ENCODE measurements around the gene NRCAM.

GRCh38 chr7:108360058-108360800 is 96.0 kb downstream of the NRCAM start:
- TF ChIP-seq ESRRG (CRISPR knock-in tag; IDR thresholded peaks at IDR 0.05) (no peak), ARNTL (CRISPR knock-in tag; IDR thresholded peaks at IDR 0.05; ENCODE audit: borderline replicate concordance, low read depth) (no peak), TCF4 (CRISPR knock-in tag; IDR thresholded peaks at IDR 0.05; ENCODE audit: borderline replicate concordance) (no peak), ZFP30 (CRISPR knock-in tag; IDR thresholded peaks at IDR 0.05) (no peak), ZC3H10 (CRISPR knock-in tag; IDR thresholded peaks at IDR 0.05) (no peak), POU6F1 (CRISPR knock-in tag; IDR thresholded peaks at IDR 0.05; ENCODE audit: borderline replicate concordance, low read depth) (no peak), RARB (CRISPR knock-in tag; IDR thresholded peaks at IDR 0.05) (no peak), PATZ1 (CRISPR knock-in tag; IDR thresholded peaks at IDR 0.05; ENCODE audit: borderline replicate concordance) (no peak), OSR1 (CRISPR knock-in tag; IDR thresholded peaks at IDR 0.05) (no peak), ZNF565 (CRISPR knock-in tag; conservative IDR thresholded peaks at IDR 0.05; ENCODE audit: low read depth) (no peak), ISL1 (CRISPR knock-in tag; IDR thresholded peaks at IDR 0.05) (no peak)
